ENCODE data around the gene AFMID. TPM values are rescaled to one million over a fixed set of nuclear protein-coding genes. Genes with fewer than 3 reads are reported as not detected.

Gene AFMID
- total and polyA plus RNA-seq, 2 of the 13 experiments (the other 11 are each of a cell fraction or from before 2014, with no cell fraction given), result 249 to 270 TPM

- TF ChIP-seq IRX3 (CRISPR knock-in tag; IDR thresholded peaks at IDR 0.05; ENCODE audit: borderline replicate concordance, low read depth) (peak; percentile 99), SMARCC2 (IDR thresholded peaks at IDR 0.05) (no peak), ZNF792 (CRISPR knock-in tag; IDR thresholded peaks at IDR 0.05) (peak; percentile 89), ZNF430 (CRISPR knock-in tag; IDR thresholded peaks at IDR 0.05) (peak; percentile 96), HNRNPLL (IDR thresholded peaks at IDR 0.05; ENCODE audit: low read depth, low read length, poor library complexity, severe bottlenecking) (peak; percentile 72), MTF1 (CRISPR knock-in tag; IDR thresholded peaks at IDR 0.05) (no peak; the same call in 1 of the 2 replicates), MAF1 (CRISPR knock-in tag; IDR thresholded peaks at IDR 0.05; ENCODE audit: borderline replicate concordance) (peak; percentile 94), MBD4 (IDR thresholded peaks at IDR 0.05; ENCODE audit: borderline replicate concordance, low read length) (no peak), ZNF614 (CRISPR knock-in tag; IDR thresholded peaks at IDR 0.05; ENCODE audit: borderline replicate concordance) (0 out of 2 replicates have a peak, but pooled peaks have one; percentile 60), NFYC (CRISPR knock-in tag; IDR thresholded peaks at IDR 0.05) (peak; percentile 99), ZFYVE20 (CRISPR knock-in tag; IDR thresholded peaks at IDR 0.05; ENCODE audit: borderline replicate concordance, low read depth) (peak; percentile 99), ZBTB1 (CRISPR knock-in tag; IDR thresholded peaks at IDR 0.05; ENCODE audit: borderline replicate concordance) (no peak), SOX6 (IDR thresholded peaks at IDR 0.05) (no peak), SOX6 (CRISPR knock-in tag; IDR thresholded peaks at IDR 0.05) (peak; percentile 66), PCBP2 (optimal IDR thresholded peaks at IDR 0.05; ENCODE audit: low read depth, low read length, poor library complexity, severe bottlenecking) (peak; percentile 94)
- TF ChIP-seq, protein P1, sequence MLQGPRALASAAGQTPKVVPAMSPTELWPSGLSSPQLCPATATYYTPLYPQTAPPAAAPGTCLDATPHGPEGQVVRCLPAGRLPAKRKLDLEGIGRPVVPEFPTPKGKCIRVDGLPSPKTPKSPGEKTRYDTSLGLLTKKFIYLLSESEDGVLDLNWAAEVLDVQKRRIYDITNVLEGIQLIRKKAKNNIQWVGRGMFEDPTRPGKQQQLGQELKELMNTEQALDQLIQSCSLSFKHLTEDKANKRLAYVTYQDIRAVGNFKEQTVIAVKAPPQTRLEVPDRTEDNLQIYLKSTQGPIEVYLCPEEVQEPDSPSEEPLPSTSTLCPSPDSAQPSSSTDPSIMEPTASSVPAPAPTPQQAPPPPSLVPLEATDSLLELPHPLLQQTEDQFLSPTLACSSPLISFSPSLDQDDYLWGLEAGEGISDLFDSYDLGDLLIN (CRISPR knock-in tag; IDR thresholded peaks at IDR 0.05; ENCODE audit: borderline replicate concordance), result peak; percentile 97
- TF ChIP-seq, protein P2, sequence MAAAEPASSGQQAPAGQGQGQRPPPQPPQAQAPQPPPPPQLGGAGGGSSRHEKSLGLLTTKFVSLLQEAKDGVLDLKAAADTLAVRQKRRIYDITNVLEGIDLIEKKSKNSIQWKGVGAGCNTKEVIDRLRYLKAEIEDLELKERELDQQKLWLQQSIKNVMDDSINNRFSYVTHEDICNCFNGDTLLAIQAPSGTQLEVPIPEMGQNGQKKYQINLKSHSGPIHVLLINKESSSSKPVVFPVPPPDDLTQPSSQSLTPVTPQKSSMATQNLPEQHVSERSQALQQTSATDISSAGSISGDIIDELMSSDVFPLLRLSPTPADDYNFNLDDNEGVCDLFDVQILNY (CRISPR knock-in tag; conservative IDR thresholded peaks at IDR 0.05), result peak; percentile 100
- TF ChIP-seq, protein P3, sequence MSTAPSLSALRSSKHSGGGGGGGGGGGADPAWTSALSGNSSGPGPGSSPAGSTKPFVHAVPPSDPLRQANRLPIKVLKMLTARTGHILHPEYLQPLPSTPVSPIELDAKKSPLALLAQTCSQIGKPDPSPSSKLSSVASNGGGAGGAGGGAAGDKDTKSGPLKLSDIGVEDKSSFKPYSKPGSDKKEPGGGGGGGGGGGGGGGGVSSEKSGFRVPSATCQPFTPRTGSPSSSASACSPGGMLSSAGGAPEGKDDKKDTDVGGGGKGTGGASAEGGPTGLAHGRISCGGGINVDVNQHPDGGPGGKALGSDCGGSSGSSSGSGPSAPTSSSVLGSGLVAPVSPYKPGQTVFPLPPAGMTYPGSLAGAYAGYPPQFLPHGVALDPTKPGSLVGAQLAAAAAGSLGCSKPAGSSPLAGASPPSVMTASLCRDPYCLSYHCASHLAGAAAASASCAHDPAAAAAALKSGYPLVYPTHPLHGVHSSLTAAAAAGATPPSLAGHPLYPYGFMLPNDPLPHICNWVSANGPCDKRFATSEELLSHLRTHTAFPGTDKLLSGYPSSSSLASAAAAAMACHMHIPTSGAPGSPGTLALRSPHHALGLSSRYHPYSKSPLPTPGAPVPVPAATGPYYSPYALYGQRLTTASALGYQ (CRISPR knock-in tag; IDR thresholded peaks at IDR 0.05), result peak; percentile 45; the same call in 1 of the 2 replicates
- TF ChIP-seq, protein P4, sequence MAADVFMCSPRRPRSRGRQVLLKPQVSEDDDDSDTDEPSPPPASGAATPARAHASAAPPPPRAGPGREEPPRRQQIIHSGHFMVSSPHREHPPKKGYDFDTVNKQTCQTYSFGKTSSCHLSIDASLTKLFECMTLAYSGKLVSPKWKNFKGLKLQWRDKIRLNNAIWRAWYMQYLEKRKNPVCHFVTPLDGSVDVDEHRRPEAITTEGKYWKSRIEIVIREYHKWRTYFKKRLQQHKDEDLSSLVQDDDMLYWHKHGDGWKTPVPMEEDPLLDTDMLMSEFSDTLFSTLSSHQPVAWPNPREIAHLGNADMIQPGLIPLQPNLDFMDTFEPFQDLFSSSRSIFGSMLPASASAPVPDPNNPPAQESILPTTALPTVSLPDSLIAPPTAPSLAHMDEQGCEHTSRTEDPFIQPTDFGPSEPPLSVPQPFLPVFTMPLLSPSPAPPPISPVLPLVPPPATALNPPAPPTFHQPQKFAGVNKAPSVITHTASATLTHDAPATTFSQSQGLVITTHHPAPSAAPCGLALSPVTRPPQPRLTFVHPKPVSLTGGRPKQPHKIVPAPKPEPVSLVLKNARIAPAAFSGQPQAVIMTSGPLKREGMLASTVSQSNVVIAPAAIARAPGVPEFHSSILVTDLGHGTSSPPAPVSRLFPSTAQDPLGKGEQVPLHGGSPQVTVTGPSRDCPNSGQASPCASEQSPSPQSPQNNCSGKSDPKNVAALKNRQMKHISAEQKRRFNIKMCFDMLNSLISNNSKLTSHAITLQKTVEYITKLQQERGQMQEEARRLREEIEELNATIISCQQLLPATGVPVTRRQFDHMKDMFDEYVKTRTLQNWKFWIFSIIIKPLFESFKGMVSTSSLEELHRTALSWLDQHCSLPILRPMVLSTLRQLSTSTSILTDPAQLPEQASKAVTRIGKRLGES (CRISPR knock-in tag; IDR thresholded peaks at IDR 0.05; ENCODE audit: borderline replicate concordance), result peak; percentile 61; the same call in 1 of the 2 replicates
- TF ChIP-seq, protein P5, sequence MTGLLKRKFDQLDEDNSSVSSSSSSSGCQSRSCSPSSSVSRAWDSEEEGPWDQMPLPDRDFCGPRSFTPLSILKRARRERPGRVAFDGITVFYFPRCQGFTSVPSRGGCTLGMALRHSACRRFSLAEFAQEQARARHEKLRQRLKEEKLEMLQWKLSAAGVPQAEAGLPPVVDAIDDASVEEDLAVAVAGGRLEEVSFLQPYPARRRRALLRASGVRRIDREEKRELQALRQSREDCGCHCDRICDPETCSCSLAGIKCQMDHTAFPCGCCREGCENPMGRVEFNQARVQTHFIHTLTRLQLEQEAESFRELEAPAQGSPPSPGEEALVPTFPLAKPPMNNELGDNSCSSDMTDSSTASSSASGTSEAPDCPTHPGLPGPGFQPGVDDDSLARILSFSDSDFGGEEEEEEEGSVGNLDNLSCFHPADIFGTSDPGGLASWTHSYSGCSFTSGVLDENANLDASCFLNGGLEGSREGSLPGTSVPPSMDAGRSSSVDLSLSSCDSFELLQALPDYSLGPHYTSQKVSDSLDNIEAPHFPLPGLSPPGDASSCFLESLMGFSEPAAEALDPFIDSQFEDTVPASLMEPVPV (CRISPR knock-in tag; IDR thresholded peaks at IDR 0.05), result peak; percentile 100
Measured at GRCh38 chr17:78186692-78187595, at the start of gene AFMID, which contains the start of gene TK1 (continued).

Data from HepG2 (cell line).